Esophagus squamous epithelium (tissue), 5 donors: ENCODE results near the gene QARS1. TPM values are rescaled to one million over a fixed set of nuclear protein-coding genes. Genes with fewer than 3 reads are reported as not detected.

Experiments used
- DNase-seq: peaks from one replicate; lab custom pipeline; 2025; lab: John Stamatoyannopoulos, UW
- H3K27ac ChIP-seq, 4 donors: fragments of 200-600 bp; sonication (generic); one replicate each; pipeline ENCODE4 v1.5.1; 2016 to 2019; ENCODE audit warnings: mild to moderate bottlenecking in 1 of 4
- H3K27me3 ChIP-seq, 4 donors: fragments of 200-600 bp; sonication (generic); 1 replicate in 3 of 4; 2 replicates in 1 of 4; pipeline versions ENCODE4 v1.5.1 to v1.6.0; 2017 to 2021; ENCODE audit warnings: antibody characterized with exemption in 1 of 4
- H3K36me3 ChIP-seq, 3 donors: fragments of 200-600 bp; sonication (generic); one replicate each; pipeline ENCODE4 v1.5.1; 2016 to 2019
- H3K4me1 ChIP-seq, 3 donors: fragments of 200-600 bp; sonication (generic); one replicate each; pipeline ENCODE4 v1.5.1; 2017 to 2019
- H3K4me3 ChIP-seq, 4 donors: fragments of 200-600 bp; sonication (generic); 1 replicate in 3 of 4; 2 replicates in 1 of 4; pipeline ENCODE4 v1.5.1; 2016 to 2019; ENCODE audit warnings: mild to moderate bottlenecking in 2 of 4, moderate library complexity in 1 of 4
- H3K9me3 ChIP-seq, 3 donors: fragments of 200-600 bp; sonication (generic); one replicate each; pipeline ENCODE4 v1.5.1; 2016 to 2019
- POLR2A ChIP-seq, 4 donors: fragments of 450-650 bp; IDR thresholded peaks; one replicate each; pipeline ENCODE4 v1.6.1; 2017; ENCODE audit warnings: antibody characterized with exemption in 4 of 4, mild to moderate bottlenecking in 4 of 4, moderate library complexity in 3 of 4
- WGBS, 2 donors: methylation state at CpG; one replicate each; pipeline ENCODE4 v1.1.5; 2018; 5-methylcytosine and 5-hydroxymethylcytosine counted together
- intact Hi-C: fragments of 100-400 bp; cut with DNase I; formaldehyde crosslinking; loops from one replicate; pipeline ENCODE4 v1.15.0; 2022
- total RNA-seq, 4 donors: library from RNA; depleted of rRNA; stranded (reverse); fragments of >200 nt; gene quantifications; one replicate each; pipeline ENCODE4 v1.1.0, GENCODE V29; 2016
- TF ChIP-seq, protein P1 (sequence below), 6 experiments: fragments of 450-650 bp in 4 of 6; fragments of 200-600 bp in 2 of 6; sonication (generic) in 2 of 6; IDR thresholded peaks; one replicate each; pipeline ENCODE4 v1.5.1; 2016 to 2019; ENCODE audit warnings: antibody characterized with exemption in 6 of 6, mild to moderate bottlenecking in 4 of 6, moderate library complexity in 4 of 6
- donor health status: DM: yes; HTN: yes; CAD: no.

The QARS1 gene
- total RNA-seq, 4 donors from 2014 or later, result 236 to 290 (median 265) TPM

DNA sequence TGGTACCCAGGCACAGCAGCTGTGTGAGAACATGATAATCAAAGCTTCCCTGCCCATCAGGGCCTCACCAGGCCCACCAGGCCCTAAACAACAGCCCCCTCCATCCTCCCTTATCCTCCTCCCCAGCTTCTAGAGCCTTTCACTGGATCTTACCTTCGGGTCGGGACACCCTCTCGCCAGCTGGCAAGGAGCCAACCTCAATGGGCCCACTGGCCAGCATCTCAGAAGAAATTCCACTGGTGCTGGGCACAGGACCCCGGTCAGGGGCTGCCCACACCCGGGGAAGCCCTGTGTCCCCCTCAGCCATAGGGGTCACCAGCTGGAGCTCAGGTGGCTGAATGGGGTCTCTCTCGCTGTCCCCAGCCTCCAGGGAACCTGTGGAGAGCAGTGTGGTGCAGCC lies 6.8 kb upstream of the QARS1 start:
- H3K36me3 ChIP-seq, result peaks cover 78 to 93% (median 80%) of the 10 kb centered on the region in 3 donors
- DNase-seq, result no peak
- no peaks in the 10 kb centered on the region for H3K27me3 ChIP-seq
- intact Hi-C loops, result no loop called here
- WGBS, 2 donors, result no CpG with 5 or more reads among the region's 6 CpGs
- H3K27ac ChIP-seq, result no peak overlapping the region
- TF ChIP-seq, protein P1, sequence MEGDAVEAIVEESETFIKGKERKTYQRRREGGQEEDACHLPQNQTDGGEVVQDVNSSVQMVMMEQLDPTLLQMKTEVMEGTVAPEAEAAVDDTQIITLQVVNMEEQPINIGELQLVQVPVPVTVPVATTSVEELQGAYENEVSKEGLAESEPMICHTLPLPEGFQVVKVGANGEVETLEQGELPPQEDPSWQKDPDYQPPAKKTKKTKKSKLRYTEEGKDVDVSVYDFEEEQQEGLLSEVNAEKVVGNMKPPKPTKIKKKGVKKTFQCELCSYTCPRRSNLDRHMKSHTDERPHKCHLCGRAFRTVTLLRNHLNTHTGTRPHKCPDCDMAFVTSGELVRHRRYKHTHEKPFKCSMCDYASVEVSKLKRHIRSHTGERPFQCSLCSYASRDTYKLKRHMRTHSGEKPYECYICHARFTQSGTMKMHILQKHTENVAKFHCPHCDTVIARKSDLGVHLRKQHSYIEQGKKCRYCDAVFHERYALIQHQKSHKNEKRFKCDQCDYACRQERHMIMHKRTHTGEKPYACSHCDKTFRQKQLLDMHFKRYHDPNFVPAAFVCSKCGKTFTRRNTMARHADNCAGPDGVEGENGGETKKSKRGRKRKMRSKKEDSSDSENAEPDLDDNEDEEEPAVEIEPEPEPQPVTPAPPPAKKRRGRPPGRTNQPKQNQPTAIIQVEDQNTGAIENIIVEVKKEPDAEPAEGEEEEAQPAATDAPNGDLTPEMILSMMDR (IDR thresholded peaks at IDR 0.05), result no peak
- no peak for TF ChIP-seq POLR2A (IDR thresholded peaks at IDR 0.05)
- H3K4me3 ChIP-seq, result no peak overlapping the region
- H3K4me1 ChIP-seq, result no peaks in the 10 kb centered on the region
- no peaks in the 10 kb centered on the region for H3K9me3 ChIP-seq

DNA sequence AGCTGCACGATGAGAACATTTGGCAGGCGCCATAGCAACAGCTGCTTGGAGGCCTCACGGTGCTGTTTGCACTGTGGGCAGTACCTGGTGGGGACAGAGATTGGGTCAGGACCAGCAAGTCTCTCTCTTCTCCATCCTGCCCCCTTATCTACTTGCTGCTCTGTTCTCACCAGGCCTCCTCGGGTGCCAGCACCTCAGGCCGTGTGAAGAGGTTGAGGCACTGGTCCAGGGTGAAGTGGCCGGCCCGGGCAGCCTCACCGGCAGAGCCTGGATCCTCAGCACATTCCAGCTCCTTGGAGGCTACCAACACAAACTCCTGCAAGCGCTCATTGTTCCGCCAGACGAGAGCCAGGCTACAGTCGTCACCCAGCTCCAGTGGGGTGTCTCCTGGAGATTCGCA lies 6.2 kb upstream of the QARS1 start:
- Histone ChIP-seq H3K9me3 (no peaks in the 10 kb centered on the region), H3K4me1 (peaks cover 0 to 5% (median 0%) of the 10 kb centered on the region in 3 donors), H3K36me3 (peaks cover 72 to 87% (median 74%) of the 10 kb centered on the region in 3 donors), H3K27me3 (no peaks in the 10 kb centered on the region), H3K27ac (no peak overlapping the region), H3K4me3 (no peak overlapping the region)
- WGBS, 2 donors, result 87 to 88% methylated on average over 4 to 12 of the region's 13 CpGs
- DNase-seq, result no peak
- intact Hi-C loops, result no loop called here
- TF ChIP-seq, protein P1 (IDR thresholded peaks at IDR 0.05), result no peak
- no peak for TF ChIP-seq POLR2A (IDR thresholded peaks at IDR 0.05)

DNA sequence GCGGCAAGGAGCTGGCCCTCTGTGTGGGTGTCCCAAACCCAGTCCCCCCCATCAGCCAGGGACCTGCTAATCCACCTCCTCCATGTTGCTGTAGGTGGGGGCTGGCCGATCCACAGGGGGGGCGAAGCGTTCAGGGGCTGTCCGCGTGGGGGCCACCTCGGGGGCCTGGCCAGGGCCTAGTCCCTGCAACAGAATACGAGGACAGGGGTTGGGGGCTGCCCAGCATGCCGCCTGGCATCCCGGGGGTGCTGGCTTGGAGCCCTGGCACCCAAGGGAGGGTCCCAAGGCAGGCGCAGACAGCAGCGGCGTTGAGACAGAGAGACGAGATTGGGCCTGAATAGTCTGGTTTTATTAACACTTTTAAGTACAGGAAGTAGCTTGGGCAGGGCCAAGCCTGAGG lies 3.8 kb upstream of the QARS1 start:
- intact Hi-C loops, result no loop called here
- Histone ChIP-seq H3K4me3 (no peak overlapping the region), H3K27ac (no peak overlapping the region), H3K4me1 (peaks cover 15 to 24% (median 16%) of the 10 kb centered on the region in 3 donors), H3K27me3 (no peaks in the 10 kb centered on the region), H3K9me3 (no peaks in the 10 kb centered on the region), H3K36me3 (peaks cover 50 to 64% (median 51%) of the 10 kb centered on the region in 3 donors)
- no peak for DNase-seq
- WGBS, 2 donors, result 75 to 100% methylated on average over 1 to 2 of the region's 14 CpGs
- TF ChIP-seq, protein P1 (IDR thresholded peaks at IDR 0.05), result no peak
- TF ChIP-seq POLR2A (IDR thresholded peaks at IDR 0.05), result no peak

DNA sequence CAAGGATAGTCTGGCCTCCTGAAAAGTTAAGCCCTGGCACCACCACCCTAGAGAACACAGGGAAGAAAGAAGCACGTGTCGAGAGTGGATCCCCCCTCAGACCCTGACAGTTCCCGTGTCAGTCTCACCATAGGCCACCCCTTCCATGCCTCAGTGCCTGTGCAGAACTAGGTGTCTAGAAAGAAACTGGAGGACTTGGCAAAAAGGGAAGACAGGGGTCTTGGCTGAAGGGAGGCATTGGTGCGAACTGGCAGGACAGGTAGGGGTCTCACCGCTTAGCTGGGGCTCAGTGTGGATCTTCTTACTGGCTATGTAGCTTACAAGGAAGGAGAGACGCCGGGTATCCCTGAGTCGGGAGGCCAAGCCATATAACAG lies 518 bp downstream of the QARS1 start:
- intact Hi-C loops, result no loop called here
- TF ChIP-seq POLR2A (IDR thresholded peaks at IDR 0.05), result no peak
- TF ChIP-seq, protein P1 (IDR thresholded peaks at IDR 0.05), result no peak
- DNase-seq, result no peak
- Histone ChIP-seq H3K27me3 (no peaks in the 10 kb centered on the region), H3K36me3 (peaks cover 26 to 64% (median 45%) of the 10 kb centered on the region in 3 donors), H3K27ac (peak overlapping the region; percentile 84 to 95 (median 88)), H3K4me1 (peaks cover 18 to 30% (median 20%) of the 10 kb centered on the region in 3 donors), H3K9me3 (no peaks in the 10 kb centered on the region), H3K4me3 (peak overlapping the region; percentile 62 to 96 (median 91))
- 0 to 5% methylated on average over 4 to 8 of the region's 8 CpGs for WGBS, 2 donors

DNA sequence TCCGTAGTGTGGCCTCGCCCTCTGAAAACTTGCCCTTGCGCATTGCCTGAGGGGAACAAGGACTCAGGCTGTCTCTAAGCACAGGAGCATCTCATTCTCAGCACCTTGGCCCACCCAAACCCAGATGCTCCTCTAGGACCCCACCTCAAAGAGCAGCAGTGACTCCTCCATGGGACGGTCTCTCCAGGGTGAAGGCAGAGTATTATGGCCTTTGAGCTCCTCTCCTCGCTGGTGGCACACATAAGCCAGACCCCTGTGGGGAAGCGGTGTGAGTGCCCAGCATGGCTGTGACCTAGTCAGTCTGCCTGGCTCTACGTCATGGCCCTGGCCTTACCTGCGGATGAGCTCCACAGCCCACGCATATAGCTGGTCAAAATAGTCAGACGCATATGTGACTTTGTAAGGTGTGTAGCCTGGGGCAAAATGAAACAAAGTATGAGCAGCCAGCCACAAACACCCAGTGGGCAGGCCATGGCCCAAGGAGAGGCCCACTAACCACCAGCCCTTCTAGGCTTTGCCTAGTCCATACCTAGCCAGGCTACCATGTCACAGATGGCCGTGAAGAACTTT lies 4.4 kb downstream of the QARS1 start:
- intact Hi-C loops, result no loop called here
- H3K4me3 ChIP-seq, result no peak overlapping the region
- 84 to 91% methylated on average over 5 to 7 of the region's 11 CpGs for WGBS, 2 donors
- H3K9me3 ChIP-seq, result no peaks in the 10 kb centered on the region
- peaks cover 28 to 78% (median 52%) of the 10 kb centered on the region in 3 donors for H3K36me3 ChIP-seq
- DNase-seq, result no peak
- peaks cover 12 to 27% (median 15%) of the 10 kb centered on the region in 3 donors for H3K4me1 ChIP-seq
- no peak for TF ChIP-seq POLR2A (IDR thresholded peaks at IDR 0.05)
- TF ChIP-seq, protein P1 (IDR thresholded peaks at IDR 0.05), result no peak
- no peak overlapping the region for H3K27ac ChIP-seq
- H3K27me3 ChIP-seq, result no peaks in the 10 kb centered on the region
